ENCODE data around the gene ARID3A.

GRCh38 chr19:947090-947706, 21.4 kb downstream of the ARID3A start:
- TF ChIP-seq POLR2A (IDR thresholded peaks at IDR 0.05), result no peak
- TF ChIP-seq, protein P1, sequence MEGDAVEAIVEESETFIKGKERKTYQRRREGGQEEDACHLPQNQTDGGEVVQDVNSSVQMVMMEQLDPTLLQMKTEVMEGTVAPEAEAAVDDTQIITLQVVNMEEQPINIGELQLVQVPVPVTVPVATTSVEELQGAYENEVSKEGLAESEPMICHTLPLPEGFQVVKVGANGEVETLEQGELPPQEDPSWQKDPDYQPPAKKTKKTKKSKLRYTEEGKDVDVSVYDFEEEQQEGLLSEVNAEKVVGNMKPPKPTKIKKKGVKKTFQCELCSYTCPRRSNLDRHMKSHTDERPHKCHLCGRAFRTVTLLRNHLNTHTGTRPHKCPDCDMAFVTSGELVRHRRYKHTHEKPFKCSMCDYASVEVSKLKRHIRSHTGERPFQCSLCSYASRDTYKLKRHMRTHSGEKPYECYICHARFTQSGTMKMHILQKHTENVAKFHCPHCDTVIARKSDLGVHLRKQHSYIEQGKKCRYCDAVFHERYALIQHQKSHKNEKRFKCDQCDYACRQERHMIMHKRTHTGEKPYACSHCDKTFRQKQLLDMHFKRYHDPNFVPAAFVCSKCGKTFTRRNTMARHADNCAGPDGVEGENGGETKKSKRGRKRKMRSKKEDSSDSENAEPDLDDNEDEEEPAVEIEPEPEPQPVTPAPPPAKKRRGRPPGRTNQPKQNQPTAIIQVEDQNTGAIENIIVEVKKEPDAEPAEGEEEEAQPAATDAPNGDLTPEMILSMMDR (IDR thresholded peaks at IDR 0.05), result no peak
